ENCODE measurements around the gene MAP6. TPM values are rescaled to one million over a fixed set of nuclear protein-coding genes. Genes with fewer than 3 reads are reported as not detected.

Gene MAP6
- total and polyA plus RNA-seq, 2 of the 13 experiments (the other 11 are each of a cell fraction or from before 2014, with no cell fraction given), result 0.04 TPM; not detected in 1

- TF ChIP-seq E2F2 (CRISPR knock-in tag; IDR thresholded peaks at IDR 0.05; ENCODE audit: borderline replicate concordance) (no peak), SALL1 (CRISPR knock-in tag; IDR thresholded peaks at IDR 0.05) (no peak; the same call in none of the 2 replicates), NR2F1 (CRISPR knock-in tag; IDR thresholded peaks at IDR 0.05) (no peak), KDM1A (CRISPR knock-in tag; IDR thresholded peaks at IDR 0.05) (no peak), SALL2 (CRISPR knock-in tag; IDR thresholded peaks at IDR 0.05) (0 out of 2 replicates have a peak, but pooled peaks have one; percentile 21), ZNF564 (CRISPR knock-in tag; IDR thresholded peaks at IDR 0.05) (peak; percentile 58; the same call in 1 of the 2 replicates), MED1 (CRISPR knock-in tag; IDR thresholded peaks at IDR 0.05) (peak; percentile 63; the same call in 1 of the 2 replicates), MEF2D (CRISPR knock-in tag; IDR thresholded peaks at IDR 0.05) (peak; percentile 36; the same call in 1 of the 2 replicates), PAWR (CRISPR knock-in tag; IDR thresholded peaks at IDR 0.05; ENCODE audit: borderline replicate concordance) (no peak), ZSCAN9 (CRISPR knock-in tag; IDR thresholded peaks at IDR 0.05; ENCODE audit: borderline replicate concordance) (no peak), POLR2AphosphoS2 (IDR thresholded peaks at IDR 0.05; ENCODE audit: low read depth, low read length) (no peak), SP2 (CRISPR knock-in tag; IDR thresholded peaks at IDR 0.05) (peak; percentile 66), NRL (CRISPR knock-in tag; IDR thresholded peaks at IDR 0.05; ENCODE audit: borderline replicate concordance) (no peak), DMTF1 (CRISPR knock-in tag; IDR thresholded peaks at IDR 0.05) (no peak), RNF219 (CRISPR knock-in tag; IDR thresholded peaks at IDR 0.05) (no peak)
Observed at GRCh38 chr11:75562048-75562835, 106.6 kb downstream of the MAP6 start, which contains the start of gene SERPINH1 (continued).
